HG02938 (cell line): ENCODE results near the gene ARID1B.

Experiments used
- ATAC-seq: cut with Tn5 transposase; IDR thresholded peaks from one replicate; pipeline ENCODE4 v1.9.1; 2021; ENCODE audit warnings: mild to moderate bottlenecking, moderate library complexity; ENCODE audit not compliant: unreplicated experiment

Gene ARID1B

GRCh38 chr6:157251586-157252247, 474.5 kb downstream of the ARID1B start:
- ATAC-seq: no peak

- ATAC-seq: no peak
These were observed 475.8 kb downstream of the ARID1B start for GRCh38 chr6:157253017-157253416.

- ATAC-seq: no peak
These were observed 476.5 kb downstream of the ARID1B start for GRCh38 chr6:157253699-157254098.

- ATAC-seq: no peak
These were observed 477.4 kb downstream of the ARID1B start for GRCh38 chr6:157254538-157254937.

- ATAC-seq: no peak
These were observed 477.9 kb downstream of the ARID1B start for GRCh38 chr6:157255079-157255478.

GRCh38 chr6:157258878-157259277, 481.7 kb downstream of the ARID1B start:
- ATAC-seq: no peak

- no peak for ATAC-seq
These were observed 482.3 kb downstream of the ARID1B start for GRCh38 chr6:157259443-157259842.
